Measurements from ENCODE around the gene ZNF337. TPM values are rescaled to one million over a fixed set of nuclear protein-coding genes. Genes with fewer than 3 reads are reported as not detected.

The ZNF337 gene
- 10.3 and 12.1 TPM in 2 replicates for total RNA-seq

DNA sequence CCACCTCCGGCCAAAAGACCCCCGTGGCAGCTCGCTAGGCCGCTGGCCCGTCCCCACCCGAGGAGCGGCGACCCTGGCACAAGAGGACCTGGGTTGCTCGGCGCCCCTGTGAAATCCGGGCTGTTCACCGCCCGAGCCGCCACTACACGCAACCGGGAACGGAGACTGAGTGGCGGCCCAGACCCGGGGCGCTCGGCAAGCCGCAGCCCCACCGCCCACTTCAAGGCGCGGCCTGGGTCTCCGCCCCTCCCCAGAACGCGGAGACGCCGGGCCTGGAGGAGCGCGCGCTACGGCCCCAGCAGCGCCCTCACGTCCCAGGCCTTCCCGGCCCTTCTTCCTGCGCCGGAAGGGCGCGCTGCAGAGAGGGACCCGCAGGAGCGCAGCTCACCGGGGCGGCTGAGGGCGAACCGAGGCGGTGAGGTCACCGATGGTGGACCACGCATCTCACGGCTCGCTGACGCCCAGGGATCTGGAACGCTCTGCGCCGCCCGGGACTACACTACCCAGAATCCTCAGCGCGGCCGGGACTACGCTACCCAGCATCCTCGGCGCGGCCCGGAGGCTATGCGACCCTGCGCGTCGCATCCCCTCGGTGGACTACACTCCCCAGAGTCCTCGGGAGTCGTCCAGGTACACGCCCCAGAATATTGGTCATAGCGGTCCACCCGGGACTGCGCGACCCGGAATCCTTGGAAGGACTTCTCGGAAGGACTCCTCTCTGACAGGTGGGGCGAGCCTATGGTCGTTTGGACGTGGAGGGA is at the start of gene ZNF337:
Gene ZNF337, minus strand, starts transcription at position 483 of the 761 bp plus-strand sequence. CDS start 10,436 bp downstream, outside the sequence.

Other genes starting within 250 kb of the ZNF337 start
- 7.0 and 9.6 TPM in 2 replicates for gene NINL, start 111.3 kb downstream of the ZNF337 start, total RNA-seq
- gene NANP, start 72.8 kb downstream of the ZNF337 start, total RNA-seq, result 8.3 TPM in 2 replicates